ENCODE data around the gene VPS41.
"Not testable (repeated sequence)": the region's sequence is repeated elsewhere in the genome, so short reads cannot be mapped to it uniquely, and the experiment has no call there.

VPS41 gene

DNA sequence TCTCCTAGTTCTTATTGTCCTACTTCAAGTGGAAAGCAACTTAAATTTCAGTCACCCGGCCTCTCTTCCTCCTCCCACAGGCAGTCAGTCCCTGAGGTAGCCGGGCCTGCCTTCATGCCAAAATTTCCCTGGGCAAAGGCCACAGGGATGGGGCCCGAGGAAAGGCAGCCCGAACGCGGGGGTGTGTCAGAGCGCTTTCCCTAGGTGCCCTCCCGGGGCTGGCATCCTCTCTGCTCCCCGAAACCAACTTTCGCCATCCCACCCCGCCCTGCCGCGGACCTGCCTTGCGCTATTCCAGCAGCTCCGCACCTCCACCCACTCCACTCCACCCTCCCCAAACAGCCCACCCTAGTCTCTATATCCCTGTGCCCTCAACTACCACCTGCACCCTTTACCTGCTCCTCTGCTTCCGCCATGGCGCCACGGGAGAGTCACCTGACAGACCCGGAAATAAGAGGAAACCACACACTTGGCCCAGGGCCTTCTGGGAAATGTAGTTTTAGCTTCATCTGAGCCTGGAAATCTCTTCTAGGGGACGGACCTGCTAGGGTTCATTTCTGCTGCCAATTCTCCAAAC, at the start of gene VPS41:
VPS41 (minus strand) TSS at position 433 of the 577 bp plus-strand sequence; CDS start at position 416, 17 bp downstream.
- no peak for TF ChIP-seq CTCF (IDR thresholded peaks at IDR 0.05; ENCODE audit: low read depth, low read length)
- peak; percentile 20 for DNase-seq (ENCODE audit: extremely low read depth, low read depth)

DNA sequence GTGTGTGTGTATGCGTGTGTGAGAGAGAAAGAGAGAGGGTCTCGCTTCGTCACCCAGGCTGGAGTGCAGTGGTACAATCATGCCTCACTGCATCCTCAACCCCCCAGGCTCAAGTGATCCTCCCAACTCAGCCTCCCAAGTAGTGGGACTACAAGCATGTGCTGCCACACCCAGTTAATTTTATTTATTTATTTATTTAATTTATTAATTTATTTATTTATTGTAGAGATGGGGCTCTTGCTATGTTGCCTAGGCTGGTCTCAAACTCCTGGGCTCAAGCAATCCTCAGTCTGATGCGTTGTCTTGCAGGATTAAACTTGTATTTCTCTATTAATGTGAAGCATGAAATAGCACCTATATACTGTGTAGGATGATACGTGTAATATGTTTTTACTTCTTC, 46.9 kb upstream of the VPS41 start:
- no peak for DNase-seq (ENCODE audit: extremely low read depth, low read depth)
- TF ChIP-seq CTCF (IDR thresholded peaks at IDR 0.05; ENCODE audit: low read depth, low read length): no peak

DNA sequence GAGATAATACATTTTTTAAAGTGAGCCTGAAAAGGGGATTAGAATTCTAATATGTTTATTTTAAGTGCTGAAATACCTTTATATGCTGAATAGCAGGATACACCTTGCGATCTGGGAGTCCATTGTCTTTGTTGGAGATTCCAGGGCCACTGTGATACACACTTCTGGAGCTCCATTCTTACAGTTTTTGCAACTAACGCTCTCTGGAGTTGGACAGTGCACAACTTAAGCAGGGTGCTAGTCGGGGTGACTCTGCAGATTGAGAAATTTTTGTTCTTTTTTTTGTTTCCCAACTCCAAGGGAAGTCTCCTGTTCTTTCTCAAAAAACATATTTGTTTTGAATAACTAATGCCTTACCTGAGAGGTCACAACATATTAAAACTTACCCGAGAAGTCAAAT, 45.0 kb upstream of the VPS41 start:
- TF ChIP-seq CTCF (IDR thresholded peaks at IDR 0.05; ENCODE audit: low read depth, low read length): no peak

DNA sequence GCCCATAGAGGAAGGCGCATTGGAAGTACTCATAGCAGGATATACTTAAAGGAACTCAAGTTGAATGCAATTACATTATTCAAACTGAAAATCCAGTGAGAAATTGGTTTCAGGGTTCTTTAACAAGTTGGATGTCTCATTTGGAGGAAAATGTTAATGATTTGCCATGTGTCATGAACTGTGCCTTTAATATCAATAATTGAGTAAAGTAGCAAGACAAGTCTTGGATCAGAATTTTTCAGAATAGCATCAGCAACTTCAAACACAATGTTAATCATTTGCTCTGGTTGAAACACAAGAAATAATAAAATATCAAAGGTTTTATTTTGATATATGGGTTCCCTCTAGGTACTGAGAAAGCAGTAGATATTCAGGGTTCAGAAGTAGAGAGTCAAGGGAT, 44.2 kb upstream of the VPS41 start:
- no peak for TF ChIP-seq CTCF (IDR thresholded peaks at IDR 0.05; ENCODE audit: low read depth, low read length)
- no peak for DNase-seq (ENCODE audit: extremely low read depth, low read depth)

More for the DNA sequence above, 45.0 kb upstream of the VPS41 start:
- DNase-seq (ENCODE audit: extremely low read depth, low read depth): no peak

- no peak for DNase-seq (ENCODE audit: extremely low read depth, low read depth)
- no peak for TF ChIP-seq CTCF (IDR thresholded peaks at IDR 0.05; ENCODE audit: low read depth, low read length)
Measured at GRCh38 chr7:38951213-38951612, 42.2 kb upstream of the VPS41 start.

GRCh38 chr7:38950309-38950708, 41.3 kb upstream of the VPS41 start:
- no peak for DNase-seq (ENCODE audit: extremely low read depth, low read depth)
- TF ChIP-seq CTCF (IDR thresholded peaks at IDR 0.05; ENCODE audit: low read depth, low read length): no peak

DNA sequence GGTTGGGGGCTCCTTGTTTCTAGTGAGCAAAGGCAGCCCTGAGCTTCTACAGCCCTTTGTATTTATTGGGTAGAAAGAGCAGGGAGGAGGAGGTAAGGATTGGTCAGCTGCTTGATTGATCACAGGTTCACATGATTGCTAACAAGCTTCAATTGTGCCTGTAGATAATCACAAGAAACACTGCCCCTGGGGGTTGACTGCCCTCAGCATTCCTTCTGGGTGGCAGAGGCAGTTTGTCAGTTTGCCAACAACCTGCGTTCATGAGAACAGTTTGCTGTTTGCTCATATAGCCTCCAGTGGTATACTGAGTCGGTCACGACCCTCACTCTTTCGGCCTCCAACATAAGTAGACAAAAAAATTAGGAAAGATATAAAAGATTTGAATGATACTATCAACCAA, 38.5 kb upstream of the VPS41 start:
- not testable (repeated sequence) for DNase-seq (ENCODE audit: extremely low read depth, low read depth)

DNA sequence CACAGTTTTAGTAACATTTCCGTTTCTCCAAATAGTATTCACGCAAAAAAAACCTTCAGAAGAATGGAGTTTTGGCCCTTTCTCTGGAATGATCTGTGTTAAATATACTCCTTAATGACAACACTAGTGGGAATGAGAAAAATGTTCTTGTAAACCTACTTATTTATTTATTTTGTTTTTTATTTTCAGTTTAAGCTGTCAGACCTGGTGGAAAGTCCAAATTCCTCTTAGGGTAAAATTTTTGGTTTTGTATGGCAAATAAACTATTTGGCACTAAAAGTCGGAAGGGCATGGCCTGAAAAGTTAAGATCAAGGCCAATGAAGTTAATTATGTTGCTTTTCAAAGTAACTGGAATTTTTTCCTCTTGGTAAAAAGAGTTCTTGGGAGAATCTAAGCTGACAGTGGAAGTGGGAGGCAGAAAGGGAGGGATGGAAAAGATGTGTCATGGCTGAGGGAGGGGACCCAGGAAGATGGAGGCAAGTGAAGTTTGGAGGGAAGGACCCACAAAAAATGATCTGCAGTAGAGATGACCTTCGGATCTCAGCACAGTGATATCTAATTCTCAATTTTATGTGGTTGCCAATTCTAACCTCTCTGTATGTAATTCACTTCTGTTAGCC, 33.5 kb upstream of the VPS41 start:
- TF ChIP-seq CTCF (IDR thresholded peaks at IDR 0.05; ENCODE audit: low read depth, low read length): no peak
- DNase-seq (ENCODE audit: extremely low read depth, low read depth): no peak
